T-helper 1 cell treated with Interleukin-12 subunit alpha and Interleukin-12 subunit beta and Interleukin-4 antibody, amounts not matched to agents 30 μg/mL and 1 μg/mL, for 36 hours (primary cell): ENCODE results near the gene AP1S1.
A peak's percentile ranks its signal among the peaks of the same experiment; 100 is the strongest.
"Not testable (repeated sequence)": the region's sequence is repeated elsewhere in the genome, so short reads cannot be mapped to it uniquely, and the experiment has no call there.

Experiments
- H3K27ac Mint-ChIP-seq: one replicate; pipeline ENCODE4 v1.8.0; 2021; ENCODE audit warnings: mild to moderate bottlenecking, mixed read lengths
- H3K27me3 Mint-ChIP-seq: one replicate; pipeline ENCODE4 v1.8.0; 2021; ENCODE audit warnings: low read depth, mixed read lengths
- H3K36me3 Mint-ChIP-seq: one replicate; pipeline ENCODE4 v1.8.0; 2021; ENCODE audit warnings: low read depth, mixed read lengths
- H3K4me1 Mint-ChIP-seq: one replicate; pipeline ENCODE4 v1.8.0; 2021; ENCODE audit warnings: low read depth, mixed read lengths
- H3K4me3 Mint-ChIP-seq: one replicate; pipeline ENCODE4 v1.8.0; 2021; ENCODE audit warnings: mild to moderate bottlenecking, moderate library complexity, mixed read lengths
- H3K9me3 Mint-ChIP-seq: one replicate; pipeline ENCODE4 v1.8.0; 2021; ENCODE audit warnings: mixed read lengths

Gene AP1S1

GRCh38 chr7:101132626-101133600 is 21.4 kb upstream of the AP1S1 start:
- Mint-ChIP-seq H3K4me1 (peaks cover 11% of the 10 kb centered on the region), H3K27me3 (peaks cover 67% of the 10 kb centered on the region)
- H3K4me3 Mint-ChIP-seq, H3K9me3 Mint-ChIP-seq, H3K36me3 Mint-ChIP-seq, H3K27ac Mint-ChIP-seq: not testable (repeated sequence)

- Mint-ChIP-seq H3K9me3 (no peaks in the 10 kb centered on the region), H3K36me3 (no peaks in the 10 kb centered on the region), H3K27me3 (peaks cover 67% of the 10 kb centered on the region), H3K4me1 (peaks cover 17% of the 10 kb centered on the region), H3K27ac (no peak overlapping the region), H3K4me3 (no peak overlapping the region)
Measured at GRCh38 chr7:101133621-101134398, 20.5 kb upstream of the AP1S1 start.

DNA sequence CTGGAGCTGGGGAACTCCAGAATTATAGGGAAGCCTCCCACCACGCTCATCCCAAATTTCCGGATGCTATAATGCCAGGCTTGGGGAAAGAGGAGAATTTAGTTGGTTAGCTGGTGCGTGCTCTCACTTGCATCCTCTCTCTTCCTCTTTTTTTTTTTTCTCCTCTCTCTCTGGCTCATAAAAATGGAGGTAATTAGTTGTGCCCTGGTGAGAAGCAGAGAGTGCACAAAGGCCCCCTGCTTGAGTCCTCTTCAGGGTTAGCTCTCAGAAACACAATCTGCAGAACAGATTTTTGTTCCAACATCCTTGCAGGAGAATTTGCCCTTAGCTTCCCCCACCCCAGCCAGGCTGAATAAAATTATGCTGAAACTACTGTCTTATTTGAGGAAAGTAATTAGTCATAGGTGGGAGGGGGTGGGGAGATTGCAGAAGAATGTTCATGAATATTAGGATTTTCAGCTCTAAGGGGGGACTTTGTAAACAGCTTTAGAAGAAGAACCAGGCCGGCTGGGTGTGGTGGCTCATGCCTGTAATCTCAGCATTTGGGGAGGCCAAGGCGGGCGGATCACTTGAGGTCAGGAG is 19.8 kb upstream of the AP1S1 start:
- Mint-ChIP-seq H3K27ac (no peak overlapping the region), H3K36me3 (no peaks in the 10 kb centered on the region), H3K4me1 (peaks cover 17% of the 10 kb centered on the region), H3K9me3 (no peaks in the 10 kb centered on the region), H3K4me3 (no peak overlapping the region), H3K27me3 (peaks cover 63% of the 10 kb centered on the region)

GRCh38 chr7:101137651-101138212 is 16.5 kb upstream of the AP1S1 start:
- H3K4me1 Mint-ChIP-seq, result peaks cover 20% of the 10 kb centered on the region
- no peaks in the 10 kb centered on the region for H3K9me3 Mint-ChIP-seq
- peak overlapping the region; percentile 10 for H3K4me3 Mint-ChIP-seq
- no peaks in the 10 kb centered on the region for H3K36me3 Mint-ChIP-seq
- no peak overlapping the region for H3K27ac Mint-ChIP-seq
- peaks cover 47% of the 10 kb centered on the region for H3K27me3 Mint-ChIP-seq

DNA sequence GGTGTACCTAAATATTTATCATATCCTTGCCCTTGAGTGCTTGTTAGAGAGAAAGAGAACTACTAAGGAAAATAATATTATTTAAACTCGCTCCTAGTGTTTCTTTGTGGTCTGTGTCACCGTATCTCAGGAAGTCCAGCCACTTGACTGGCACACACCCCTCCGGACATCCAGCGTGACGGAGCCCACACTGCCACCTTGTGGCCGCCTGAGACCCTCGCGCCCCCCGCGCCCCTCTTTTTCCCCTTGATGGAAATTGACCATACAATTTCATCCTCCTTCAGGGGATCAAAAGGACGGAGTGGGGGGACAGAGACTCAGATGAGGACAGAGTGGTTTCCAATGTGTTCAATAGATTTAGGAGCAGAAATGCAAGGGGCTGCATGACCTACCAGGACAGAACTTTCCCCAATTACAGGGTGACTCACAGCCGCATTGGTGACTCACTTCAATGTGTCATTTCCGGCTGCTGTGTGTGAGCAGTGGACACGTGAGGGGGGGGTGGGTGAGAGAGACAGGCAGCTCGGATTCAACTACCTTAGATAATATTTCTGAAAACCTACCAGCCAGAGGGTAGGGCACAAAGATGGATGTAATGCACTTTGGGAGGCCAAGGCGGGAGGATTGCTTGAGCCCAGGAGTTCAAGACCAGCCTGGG is 15.9 kb upstream of the AP1S1 start:
- H3K9me3 Mint-ChIP-seq, result no peaks in the 10 kb centered on the region
- H3K27me3 Mint-ChIP-seq, result peaks cover 48% of the 10 kb centered on the region
- H3K36me3 Mint-ChIP-seq, result no peaks in the 10 kb centered on the region
- H3K4me1 Mint-ChIP-seq, result peaks cover 23% of the 10 kb centered on the region
- H3K4me3 Mint-ChIP-seq, result peak overlapping the region; percentile 53
- peak overlapping the region; percentile 59 for H3K27ac Mint-ChIP-seq

DNA sequence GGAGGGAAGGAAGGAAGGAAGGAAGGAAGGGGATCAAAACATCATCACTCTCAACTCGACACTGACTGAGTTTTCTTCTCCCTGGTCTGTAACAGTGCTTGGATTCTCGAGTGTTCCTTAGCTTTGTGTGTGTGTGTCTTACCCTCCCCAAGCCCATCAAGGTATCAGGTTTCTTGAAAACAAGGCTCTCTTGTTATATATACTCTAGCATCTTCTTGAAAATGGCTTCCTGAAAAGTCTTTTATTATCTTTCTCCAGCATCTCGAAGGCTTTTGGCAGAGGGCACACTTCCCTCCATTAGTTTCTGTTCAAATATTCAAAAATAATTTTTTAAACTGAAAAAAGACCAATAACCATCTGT is 14.0 kb upstream of the AP1S1 start:
- H3K9me3 Mint-ChIP-seq, result no peaks in the 10 kb centered on the region
- peaks cover 45% of the 10 kb centered on the region for H3K27me3 Mint-ChIP-seq
- no peak overlapping the region for H3K4me3 Mint-ChIP-seq
- no peaks in the 10 kb centered on the region for H3K36me3 Mint-ChIP-seq
- H3K4me1 Mint-ChIP-seq, result peaks cover 25% of the 10 kb centered on the region
- no peak overlapping the region for H3K27ac Mint-ChIP-seq

GRCh38 chr7:101140746-101141382 is 13.4 kb upstream of the AP1S1 start:
- Mint-ChIP-seq H3K4me3 (no peak overlapping the region), H3K27me3 (peaks cover 45% of the 10 kb centered on the region), H3K4me1 (peaks cover 25% of the 10 kb centered on the region), H3K9me3 (no peaks in the 10 kb centered on the region), H3K27ac (no peak overlapping the region), H3K36me3 (no peaks in the 10 kb centered on the region)

DNA sequence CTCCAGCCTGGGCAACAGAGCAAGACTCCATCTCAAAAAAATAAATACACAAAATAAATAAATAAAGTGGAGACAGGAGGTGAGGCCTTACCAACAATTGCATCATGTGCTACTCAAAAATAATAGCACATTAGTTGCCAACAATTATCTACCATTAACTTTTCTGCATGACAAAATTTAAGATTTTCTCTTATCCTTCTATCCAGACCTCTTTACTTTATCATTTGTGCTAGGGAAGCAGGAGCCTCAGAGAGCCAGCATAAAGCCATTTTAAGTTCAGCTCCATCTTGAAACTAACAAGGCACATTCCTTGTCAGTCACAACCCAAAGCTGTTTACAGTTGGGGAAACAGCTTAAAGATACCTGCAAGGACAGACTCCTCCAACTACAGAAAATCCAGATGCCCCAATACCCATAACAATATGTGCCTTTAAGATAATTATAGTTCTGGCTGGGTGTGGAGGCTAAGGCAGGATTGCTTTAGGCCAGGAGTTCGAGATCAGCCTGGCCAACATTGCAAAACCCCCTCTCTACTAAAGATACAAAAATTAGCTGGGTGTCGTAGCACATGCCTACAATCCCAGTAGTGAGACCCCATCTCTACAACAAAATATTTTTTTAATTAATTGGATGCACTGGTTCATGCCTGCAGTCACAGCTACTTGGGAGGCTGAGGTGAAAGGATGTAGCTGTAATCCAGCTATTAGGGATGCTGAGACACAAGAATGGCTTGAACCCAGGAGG is 2.2 kb upstream of the AP1S1 start:
- Mint-ChIP-seq H3K27me3 (peaks cover 26% of the 10 kb centered on the region), H3K4me1 (peaks cover 14% of the 10 kb centered on the region), H3K4me3 (no peak overlapping the region), H3K36me3 (peaks cover 5% of the 10 kb centered on the region), H3K27ac (no peak overlapping the region), H3K9me3 (no peaks in the 10 kb centered on the region)

DNA sequence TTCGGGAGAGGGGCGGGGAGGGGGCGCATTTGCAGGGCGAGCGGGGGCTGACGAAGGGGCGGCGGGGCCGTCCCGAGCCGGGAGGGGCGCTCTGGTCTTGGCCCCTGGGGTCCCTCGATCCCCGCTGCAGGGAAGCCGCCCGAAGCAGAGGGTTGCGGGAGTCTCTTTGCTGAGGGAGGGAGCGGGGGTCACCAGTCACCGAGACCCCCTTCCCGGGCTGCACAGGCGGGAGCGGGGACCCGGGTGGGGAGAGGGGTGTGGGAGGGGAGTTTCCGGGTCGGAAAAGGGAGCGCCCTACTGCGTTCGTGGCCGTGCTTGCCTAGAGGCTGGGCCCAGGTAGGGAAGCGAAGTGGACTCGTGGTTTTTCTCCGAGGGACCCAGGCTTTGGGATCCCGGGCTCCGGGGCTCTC is 422 bp downstream of the AP1S1 start:
- Mint-ChIP-seq H3K4me1 (peaks cover 11% of the 10 kb centered on the region), H3K27ac (peak overlapping the region; percentile 59), H3K4me3 (peak overlapping the region; percentile 84), H3K27me3 (peaks cover 10% of the 10 kb centered on the region), H3K36me3 (peaks cover 13% of the 10 kb centered on the region), H3K9me3 (no peaks in the 10 kb centered on the region)

DNA sequence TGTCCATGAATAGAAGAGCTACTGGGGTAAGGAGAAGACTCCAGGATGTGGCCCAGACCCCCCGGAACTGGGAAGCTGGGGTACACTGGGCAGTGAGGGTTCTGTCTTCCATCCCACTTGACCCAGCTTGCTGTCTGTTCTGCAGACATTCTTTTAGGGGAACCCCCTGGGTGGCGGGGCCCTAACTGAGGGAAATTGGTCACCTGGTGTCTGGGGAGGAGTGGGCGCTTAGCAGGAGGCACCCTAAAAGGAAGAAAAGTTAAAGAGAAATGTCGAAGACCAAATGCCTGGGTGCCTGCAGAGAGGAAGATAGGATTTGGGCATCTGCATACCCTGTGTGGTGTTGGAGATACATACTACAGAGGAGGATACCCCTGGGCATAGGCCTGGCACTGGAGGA is 1.0 kb downstream of the AP1S1 start:
- Mint-ChIP-seq H3K4me3 (peak overlapping the region; percentile 84), H3K9me3 (no peaks in the 10 kb centered on the region), H3K4me1 (peaks cover 11% of the 10 kb centered on the region), H3K27ac (peak overlapping the region; percentile 59), H3K36me3 (peaks cover 15% of the 10 kb centered on the region), H3K27me3 (peaks cover 8% of the 10 kb centered on the region)

DNA sequence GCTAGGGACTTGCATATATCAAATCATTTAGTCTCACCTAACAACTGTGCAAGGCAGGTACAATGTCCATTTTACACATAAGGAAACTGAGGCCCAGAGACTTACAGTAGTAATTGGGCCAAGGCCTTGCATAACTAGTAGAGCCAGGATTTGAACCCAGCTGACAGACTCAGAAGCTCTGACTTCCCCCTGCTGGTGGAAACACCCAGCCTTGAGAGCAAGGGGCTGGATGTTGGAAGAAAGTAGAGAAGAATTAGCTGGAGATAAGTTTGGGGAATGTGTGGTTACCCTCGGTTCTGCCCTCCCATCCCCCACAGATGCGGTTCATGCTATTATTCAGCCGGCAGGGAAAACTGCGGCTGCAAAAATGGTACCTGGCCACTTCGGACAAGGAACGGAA is 2.0 kb downstream of the AP1S1 start:
- Mint-ChIP-seq H3K9me3 (no peaks in the 10 kb centered on the region), H3K4me3 (no peak overlapping the region), H3K27me3 (peaks cover 4% of the 10 kb centered on the region), H3K27ac (no peak overlapping the region), H3K4me1 (peaks cover 11% of the 10 kb centered on the region), H3K36me3 (peaks cover 16% of the 10 kb centered on the region)

GRCh38 chr7:101156866-101157589 is 2.8 kb downstream of the AP1S1 start:
- H3K9me3 Mint-ChIP-seq, result no peaks in the 10 kb centered on the region
- H3K27ac Mint-ChIP-seq, result no peak overlapping the region
- H3K4me3 Mint-ChIP-seq, result peak overlapping the region; percentile 34
- H3K4me1 Mint-ChIP-seq, result peaks cover 11% of the 10 kb centered on the region
- peaks cover 19% of the 10 kb centered on the region for H3K36me3 Mint-ChIP-seq
- peaks cover 4% of the 10 kb centered on the region for H3K27me3 Mint-ChIP-seq
